ENCODE results near the gene C10orf90.

The C10orf90 gene

GRCh38 chr10:126687121-126687606, 16.7 kb upstream of the C10orf90 start:
- no peaks in the 10 kb centered on the region for H3K9me3 Mint-ChIP-seq
- no peak overlapping the region for H3K4me3 Mint-ChIP-seq
- no peaks in the 10 kb centered on the region for H3K4me1 Mint-ChIP-seq (ENCODE audit: low read depth)
- no peaks in the 10 kb centered on the region for H3K36me3 Mint-ChIP-seq (ENCODE audit: low read depth)
- intact Hi-C loops (cut with micrococcal nuclease): no loop called here
- H3K27ac Mint-ChIP-seq: no peak overlapping the region
- no peaks in the 10 kb centered on the region for H3K27me3 Mint-ChIP-seq

DNA sequence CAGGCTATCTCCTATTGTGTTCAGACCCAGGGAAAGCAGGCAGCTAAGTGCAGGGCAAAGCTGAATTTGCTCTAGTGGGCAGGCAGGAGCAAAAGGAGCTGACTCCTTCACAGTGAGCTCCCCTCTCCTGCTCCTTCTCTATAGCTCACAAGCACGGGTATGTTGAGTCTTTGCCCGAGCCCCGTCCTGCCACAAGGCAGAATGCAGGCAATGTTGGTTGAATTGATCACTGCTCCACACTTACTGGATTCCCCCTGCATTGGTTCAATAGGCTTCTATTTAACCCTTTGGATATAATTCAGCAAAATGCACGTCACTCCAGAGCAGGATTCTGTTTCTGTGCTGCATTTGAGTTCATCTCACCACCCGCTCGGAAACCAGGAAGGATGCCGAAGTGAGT, 16.2 kb upstream of the C10orf90 start:
- Mint-ChIP-seq H3K4me1 (ENCODE audit: low read depth) (no peaks in the 10 kb centered on the region), H3K36me3 (ENCODE audit: low read depth) (no peaks in the 10 kb centered on the region), H3K27me3 (no peaks in the 10 kb centered on the region), H3K27ac (no peak overlapping the region), H3K4me3 (no peak overlapping the region), H3K9me3 (no peaks in the 10 kb centered on the region)
- intact Hi-C loops (cut with micrococcal nuclease): no loop called here

DNA sequence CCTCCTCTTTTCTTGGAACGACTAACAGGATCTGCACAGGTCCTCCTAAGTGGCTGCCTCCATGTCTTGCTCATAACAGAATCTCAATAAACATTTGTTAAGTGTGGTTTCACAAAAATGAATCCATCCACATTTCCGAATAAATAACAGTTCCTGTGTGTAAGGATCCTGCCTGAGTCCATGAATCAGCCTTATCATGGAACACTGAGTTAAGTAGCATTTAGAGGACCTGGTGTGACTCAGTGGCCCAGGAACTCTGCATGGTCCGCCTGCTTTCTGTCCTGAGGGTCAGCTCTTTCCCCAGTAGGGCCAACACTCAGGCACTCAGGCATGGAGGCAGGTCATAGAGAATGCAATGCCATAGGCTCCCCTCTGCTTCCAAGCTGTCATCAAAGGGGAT, 15.8 kb upstream of the C10orf90 start:
- no peaks in the 10 kb centered on the region for H3K36me3 Mint-ChIP-seq (ENCODE audit: low read depth)
- H3K27ac Mint-ChIP-seq: no peak overlapping the region
- no peaks in the 10 kb centered on the region for H3K9me3 Mint-ChIP-seq
- intact Hi-C loops (cut with micrococcal nuclease): no loop called here
- no peak overlapping the region for H3K4me3 Mint-ChIP-seq
- H3K4me1 Mint-ChIP-seq (ENCODE audit: low read depth): no peaks in the 10 kb centered on the region
- no peaks in the 10 kb centered on the region for H3K27me3 Mint-ChIP-seq

- no peaks in the 10 kb centered on the region for H3K27me3 Mint-ChIP-seq
- H3K27ac Mint-ChIP-seq: no peak overlapping the region
- H3K36me3 Mint-ChIP-seq (ENCODE audit: low read depth): no peaks in the 10 kb centered on the region
- intact Hi-C loops (cut with micrococcal nuclease): no loop called here
- no peak overlapping the region for H3K4me3 Mint-ChIP-seq
- H3K4me1 Mint-ChIP-seq (ENCODE audit: low read depth): no peaks in the 10 kb centered on the region
- no peaks in the 10 kb centered on the region for H3K9me3 Mint-ChIP-seq
Measured at GRCh38 chr10:126685756-126686155, 15.3 kb upstream of the C10orf90 start.

DNA sequence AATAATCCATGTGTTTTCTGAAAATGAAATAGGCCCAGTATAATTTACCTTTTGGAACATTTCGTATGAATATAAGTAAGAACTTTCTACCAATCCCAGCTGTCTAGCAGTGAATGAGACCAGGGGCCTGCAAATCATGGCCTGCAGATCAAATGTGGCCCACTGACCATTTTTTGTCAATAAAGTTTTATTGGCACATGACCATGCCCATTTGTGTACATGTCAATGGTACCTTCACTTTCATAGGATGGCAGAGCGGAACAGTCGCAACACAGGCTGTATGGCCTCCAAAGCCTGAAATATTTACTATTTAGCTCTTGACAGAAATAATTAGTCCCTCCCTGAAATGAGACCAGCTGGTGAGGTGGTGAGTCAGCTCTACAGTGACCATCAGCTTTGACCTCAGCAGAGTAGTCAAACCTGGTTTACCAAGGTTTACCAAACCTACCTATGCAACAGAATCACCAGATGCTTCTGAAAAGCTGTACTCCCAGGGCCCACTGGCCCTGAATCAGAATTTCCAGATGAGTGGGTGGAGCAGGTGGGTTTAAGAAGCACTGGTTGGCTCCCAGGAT, 13.8 kb upstream of the C10orf90 start:
- H3K9me3 Mint-ChIP-seq: no peaks in the 10 kb centered on the region
- no peaks in the 10 kb centered on the region for H3K36me3 Mint-ChIP-seq (ENCODE audit: low read depth)
- H3K27ac Mint-ChIP-seq: no peak overlapping the region
- intact Hi-C loops (cut with micrococcal nuclease): no loop called here
- no peak overlapping the region for H3K4me3 Mint-ChIP-seq
- no peaks in the 10 kb centered on the region for H3K4me1 Mint-ChIP-seq (ENCODE audit: low read depth)
- no peaks in the 10 kb centered on the region for H3K27me3 Mint-ChIP-seq

DNA sequence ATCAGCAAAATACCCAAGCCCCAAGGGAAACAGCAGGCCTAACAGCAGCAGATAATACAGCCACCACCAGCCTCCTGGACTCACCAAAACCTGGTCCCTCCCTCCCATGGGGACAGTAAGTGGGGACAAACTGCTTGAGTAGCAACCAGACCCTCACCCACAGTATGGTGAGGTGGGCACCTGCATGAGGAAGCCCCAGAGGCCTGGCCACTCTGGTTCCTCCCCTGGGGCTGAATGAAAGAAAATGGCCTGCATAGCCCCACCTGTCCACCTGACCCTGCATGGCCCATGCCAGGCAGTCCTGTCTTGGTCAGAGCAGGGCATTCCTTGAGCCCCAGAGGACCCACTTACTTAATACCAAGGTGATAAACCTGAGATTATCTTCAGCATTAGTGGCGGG, 13.0 kb upstream of the C10orf90 start:
- intact Hi-C loops (cut with micrococcal nuclease): no loop called here
- Mint-ChIP-seq H3K27ac (no peak overlapping the region), H3K9me3 (no peaks in the 10 kb centered on the region), H3K36me3 (ENCODE audit: low read depth) (no peaks in the 10 kb centered on the region), H3K4me1 (ENCODE audit: low read depth) (no peaks in the 10 kb centered on the region), H3K27me3 (no peaks in the 10 kb centered on the region), H3K4me3 (no peak overlapping the region)

DNA sequence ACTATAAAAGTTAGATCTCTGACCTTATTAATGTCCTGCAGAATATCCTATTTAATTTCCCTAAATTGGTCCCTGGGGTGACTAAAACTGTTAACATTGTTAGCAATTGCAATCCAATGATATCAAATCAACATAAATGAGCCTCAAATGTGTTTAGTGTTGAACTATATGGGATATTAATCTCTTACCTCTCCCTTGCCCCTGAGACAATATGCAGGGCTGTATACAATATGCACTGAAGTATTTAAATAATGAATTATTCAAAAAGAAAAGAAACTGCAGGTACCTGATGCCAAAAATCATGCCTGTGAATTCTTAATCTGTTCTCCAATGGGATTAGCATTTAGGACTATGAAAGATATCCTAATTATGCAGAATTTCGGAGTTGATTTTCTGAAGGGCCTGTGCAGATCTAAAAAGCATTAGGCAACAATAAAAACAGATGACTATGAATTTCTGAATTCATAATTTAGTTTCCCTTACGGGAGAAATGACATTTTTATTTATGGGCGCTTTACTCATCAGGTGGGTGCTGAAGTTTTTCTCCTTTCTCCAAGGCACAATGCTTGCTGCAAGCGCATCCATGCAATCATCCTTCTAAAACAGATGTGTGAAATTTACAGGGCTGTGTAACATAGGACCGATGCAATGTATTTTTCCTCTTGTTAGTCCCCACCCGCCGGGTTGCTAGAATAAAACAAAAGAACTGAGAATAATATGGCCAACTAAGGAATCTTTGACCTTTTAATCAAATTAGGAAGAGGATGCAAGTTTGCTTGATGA, 5.4 kb upstream of the C10orf90 start:
- Mint-ChIP-seq H3K36me3 (ENCODE audit: low read depth) (no peaks in the 10 kb centered on the region), H3K27ac (no peak overlapping the region), H3K9me3 (peaks cover 7% of the 10 kb centered on the region), H3K4me1 (ENCODE audit: low read depth) (no peaks in the 10 kb centered on the region), H3K27me3 (no peaks in the 10 kb centered on the region), H3K4me3 (no peak overlapping the region)
- intact Hi-C loops (cut with micrococcal nuclease): no loop called here

DNA sequence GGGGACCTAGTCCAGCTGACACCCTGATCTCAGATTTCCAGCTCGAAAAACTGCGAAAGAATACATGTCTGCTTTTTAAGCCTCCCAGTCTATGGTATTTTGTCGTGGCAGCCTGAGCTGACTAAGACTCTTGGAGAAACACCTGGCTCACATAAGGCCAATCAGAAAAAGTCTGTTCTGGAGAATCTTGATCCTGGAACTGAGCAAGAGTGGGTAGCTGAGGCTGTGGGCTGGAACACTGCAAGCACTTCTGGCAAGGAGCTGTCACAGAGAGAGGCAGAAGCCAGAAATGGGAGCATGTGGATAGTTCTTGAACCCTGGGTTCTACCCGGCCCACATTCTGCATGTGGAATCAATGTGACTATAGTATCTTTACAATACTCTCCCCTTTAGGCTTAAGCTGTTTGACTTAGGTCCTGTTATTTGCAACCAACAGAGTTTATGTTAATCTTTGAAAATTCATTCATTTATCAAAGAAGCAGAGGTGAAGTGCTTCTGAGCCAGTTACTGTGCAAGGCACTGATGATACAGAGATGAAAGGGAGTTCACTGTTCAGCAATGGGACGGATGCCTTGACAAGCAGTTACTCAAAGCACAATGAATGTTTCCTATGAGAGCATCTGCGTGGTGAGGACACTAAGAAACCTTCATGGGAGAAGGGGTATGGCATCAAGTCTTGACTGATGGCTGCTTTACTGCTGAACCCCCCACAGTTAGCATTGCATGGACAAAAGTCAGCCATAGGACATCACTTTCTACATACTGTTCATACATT, 4.4 kb upstream of the C10orf90 start:
- intact Hi-C loops (cut with micrococcal nuclease): no loop called here

DNA sequence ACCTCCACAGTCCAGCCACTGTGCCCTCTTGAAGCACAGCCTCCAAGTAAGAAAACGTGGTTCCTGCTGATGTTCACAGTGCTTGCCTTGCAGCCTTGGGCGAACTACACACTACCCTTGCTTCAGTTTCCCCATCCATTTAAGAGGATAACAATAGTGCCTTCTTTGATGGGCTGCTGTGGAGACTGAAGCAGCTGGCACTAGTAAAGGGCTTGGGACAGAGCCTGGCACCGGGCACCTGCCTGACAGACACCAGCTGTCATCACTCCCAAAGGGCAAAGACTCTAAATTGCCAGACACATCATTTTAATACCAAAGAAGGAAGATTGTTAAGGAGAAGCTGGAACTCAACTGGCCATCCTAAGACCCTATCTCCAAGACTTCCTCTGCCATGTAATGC, 3.1 kb upstream of the C10orf90 start:
- no peak overlapping the region for H3K4me3 Mint-ChIP-seq
- intact Hi-C loops (cut with micrococcal nuclease): no loop called here
- no peaks in the 10 kb centered on the region for H3K36me3 Mint-ChIP-seq (ENCODE audit: low read depth)
- no peaks in the 10 kb centered on the region for H3K27me3 Mint-ChIP-seq
- H3K27ac Mint-ChIP-seq: no peak overlapping the region
- peaks cover 7% of the 10 kb centered on the region for H3K9me3 Mint-ChIP-seq
- H3K4me1 Mint-ChIP-seq (ENCODE audit: low read depth): no peaks in the 10 kb centered on the region

More for the DNA sequence above, 4.4 kb upstream of the C10orf90 start:
- Mint-ChIP-seq H3K4me3 (no peak overlapping the region), H3K27ac (no peak overlapping the region), H3K9me3 (peaks cover 7% of the 10 kb centered on the region), H3K4me1 (ENCODE audit: low read depth) (no peaks in the 10 kb centered on the region), H3K36me3 (ENCODE audit: low read depth) (no peaks in the 10 kb centered on the region), H3K27me3 (no peaks in the 10 kb centered on the region)

GRCh38 chr10:126671402-126671975, 996 bp upstream of the C10orf90 start:
- Mint-ChIP-seq H3K27ac (no peak overlapping the region), H3K4me1 (ENCODE audit: low read depth) (no peaks in the 10 kb centered on the region), H3K9me3 (peaks cover 7% of the 10 kb centered on the region), H3K4me3 (no peak overlapping the region), H3K36me3 (ENCODE audit: low read depth) (no peaks in the 10 kb centered on the region), H3K27me3 (no peaks in the 10 kb centered on the region)
- intact Hi-C loops (cut with micrococcal nuclease): no loop called here

DNA sequence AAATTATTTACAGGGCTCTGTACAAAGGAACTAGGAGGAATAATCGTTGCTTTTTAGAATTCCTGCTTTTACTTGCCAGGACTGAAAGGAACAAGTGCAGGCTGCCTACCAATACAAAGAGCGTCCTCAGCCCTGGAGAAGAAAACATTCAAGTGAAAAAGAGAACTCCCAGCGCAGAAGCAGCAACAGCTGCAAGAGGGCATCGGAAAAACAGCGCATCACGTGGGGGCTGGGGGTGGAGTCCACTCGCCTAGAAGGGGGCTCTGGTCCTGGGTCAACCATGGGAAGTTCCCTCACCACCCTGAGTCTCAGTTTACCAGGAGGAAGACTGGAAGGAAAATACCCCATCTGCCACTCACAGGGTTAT, 385 bp upstream of the C10orf90 start:
- Mint-ChIP-seq H3K27ac (no peak overlapping the region), H3K36me3 (ENCODE audit: low read depth) (no peaks in the 10 kb centered on the region), H3K9me3 (peaks cover 7% of the 10 kb centered on the region), H3K27me3 (no peaks in the 10 kb centered on the region), H3K4me1 (ENCODE audit: low read depth) (no peaks in the 10 kb centered on the region), H3K4me3 (no peak overlapping the region)
- intact Hi-C loops (cut with micrococcal nuclease): no loop called here

DNA sequence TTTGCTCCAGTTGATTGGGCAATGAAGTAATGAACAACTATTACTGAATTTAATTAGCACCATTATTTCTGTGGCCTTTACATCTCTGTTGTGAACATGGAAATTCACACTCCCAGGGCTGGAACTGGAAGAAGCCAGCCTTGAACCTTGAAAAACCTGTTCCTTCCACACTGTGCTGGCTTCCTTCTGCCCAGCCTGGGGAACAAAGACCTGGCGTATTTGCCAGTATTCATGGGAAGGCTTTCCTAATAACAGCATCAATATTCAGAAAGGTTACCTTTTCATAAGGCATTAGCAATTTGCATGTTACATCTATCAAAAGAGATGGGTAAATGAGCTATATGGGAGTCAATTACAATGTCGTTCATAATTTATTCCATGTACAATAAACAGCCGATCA, 1.3 kb downstream of the C10orf90 start:
- H3K27ac Mint-ChIP-seq: no peak overlapping the region
- no peak overlapping the region for H3K4me3 Mint-ChIP-seq
- H3K4me1 Mint-ChIP-seq (ENCODE audit: low read depth): no peaks in the 10 kb centered on the region
- H3K9me3 Mint-ChIP-seq: peaks cover 7% of the 10 kb centered on the region
- no peaks in the 10 kb centered on the region for H3K27me3 Mint-ChIP-seq
- intact Hi-C loops (cut with micrococcal nuclease): no loop called here
- H3K36me3 Mint-ChIP-seq (ENCODE audit: low read depth): no peaks in the 10 kb centered on the region

DNA sequence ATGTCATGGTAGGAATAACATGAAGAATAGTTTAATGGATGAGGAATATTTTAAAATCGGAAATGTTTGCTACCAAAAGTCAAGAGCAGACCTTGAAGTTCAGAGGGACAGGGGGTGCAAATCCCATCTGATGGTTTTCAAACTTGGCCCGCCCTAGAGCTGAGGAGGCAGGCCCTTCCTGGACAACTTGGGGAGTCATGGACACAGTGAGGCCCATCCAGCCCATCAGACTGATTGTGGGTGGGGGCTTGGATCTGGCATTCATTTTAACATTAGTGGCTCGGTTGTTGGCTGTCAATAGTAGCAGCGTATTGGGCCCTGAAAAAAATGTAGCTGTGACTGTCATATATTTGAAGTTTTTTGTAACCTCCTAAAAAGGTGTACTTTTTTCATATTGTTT, 2.0 kb downstream of the C10orf90 start:
- Mint-ChIP-seq H3K27ac (no peak overlapping the region), H3K27me3 (peaks cover under 1% of the 10 kb centered on the region), H3K4me1 (ENCODE audit: low read depth) (no peaks in the 10 kb centered on the region), H3K36me3 (ENCODE audit: low read depth) (no peaks in the 10 kb centered on the region), H3K4me3 (no peak overlapping the region), H3K9me3 (peaks cover 5% of the 10 kb centered on the region)
- intact Hi-C loops (cut with micrococcal nuclease): no loop called here

- Mint-ChIP-seq H3K27me3 (peaks cover 1% of the 10 kb centered on the region), H3K27ac (no peak overlapping the region), H3K4me1 (ENCODE audit: low read depth) (no peaks in the 10 kb centered on the region), H3K4me3 (no peak overlapping the region), H3K36me3 (ENCODE audit: low read depth) (no peaks in the 10 kb centered on the region), H3K9me3 (no peaks in the 10 kb centered on the region)
- intact Hi-C loops (cut with micrococcal nuclease): no loop called here
Measured at GRCh38 chr10:126667568-126667967, 2.9 kb downstream of the C10orf90 start.
